AG04449 (cell line): ENCODE measurements around the gene ARPC4.

Experiments used
- CTCF ChIA-PET: fragments of 350-600 bp; formaldehyde crosslinking; extraction: SDS; loops from one replicate; lab custom pipeline; 2021; ENCODE audit warnings: antibody characterized with exemption; lab: Yijun Ruan, JAX
- POLR2A ChIA-PET: fragments of 400-600, 350-600 bp; formaldehyde crosslinking; extraction: SDS; loops from one replicate; lab custom pipeline; 2020; ENCODE audit warnings: antibody characterized with exemption, inconsistent platforms; lab: Yijun Ruan, JAX
- DNase-seq: peaks from one replicate; pipeline ENCODE4 v3.0.0-alpha.2; 2010; ENCODE audit warnings: low read depth, low spot score
- H3K4me3 ChIP-seq: 2 replicates; pipeline ENCODE4 v1.5.1; 2011; ENCODE audit warnings: low read depth, mild to moderate bottlenecking, control low read depth, low read length
- CTCF ChIP-seq: IDR thresholded peaks from one replicate; pipeline ENCODE4 v1.5.1; 2011; ENCODE audit warnings: mild to moderate bottlenecking, moderate library complexity, low read length, control low read depth, inconsistent platforms; ENCODE audit not compliant: insufficient read depth; ENCODE audit errors: missing control alignments

The ARPC4 gene

GRCh38 chr3:9803494-9803893 lies 10.6 kb downstream of the ARPC4 start:
- POLR2A ChIA-PET: interaction anchor here (1.1 to 3.2 kb wide), 2 partner anchors 11 to 143 kb away, joined by 4 to 13 read pairs; partner anchors contain the start of genes ARPC4 and TADA3
- TF ChIP-seq CTCF: no peak
- no peak overlapping the region for H3K4me3 ChIP-seq
- CTCF ChIA-PET: interaction anchor here (0.9 to 1.5 kb wide), 3 partner anchors 11 to 143 kb away, joined by 3 read pairs; partner anchors contain the start of gene ARPC4
- no peak for DNase-seq

- ChIA-PET POLR2A (interaction anchor here (0.8 to 3.2 kb wide), 2 partner anchors 12 to 26 kb away, joined by 3 to 13 read pairs; partner anchors contain the start of genes ARPC4 and TADA3), CTCF (interaction anchor here (0.7 to 2.2 kb wide), 2 partner anchors 9 to 14 kb away, joined by 3 to 9 read pairs; no protein-coding TSS in a partner anchor)
- H3K4me3 ChIP-seq: no peak overlapping the region
- DNase-seq: no peak
- no peak for TF ChIP-seq CTCF
These were observed 12.1 kb downstream of the ARPC4 start for GRCh38 chr3:9804996-9805395.

GRCh38 chr3:9806137-9806536 lies 13.3 kb downstream of the ARPC4 start:
- no peak for TF ChIP-seq CTCF
- no peak for DNase-seq
- ChIA-PET CTCF (interaction anchor here (2.2 kb wide), 1 partner anchor 10 kb away, joined by 9 read pairs; no protein-coding TSS in a partner anchor), POLR2A (interaction anchor here (3.2 kb wide), 1 partner anchor 13 kb away, joined by 13 read pairs; the partner anchor contains the start of genes ARPC4 and TADA3)
- no peak overlapping the region for H3K4me3 ChIP-seq

- no peak for DNase-seq
- POLR2A ChIA-PET: no interaction called here
- no peak overlapping the region for H3K4me3 ChIP-seq
- TF ChIP-seq CTCF: no peak
- CTCF ChIA-PET: interaction anchor here (0.9 to 2.4 kb wide), 2 partner anchors 14 to 126 kb away, joined by 3 to 7 read pairs; partner anchors contain the start of genes ARPC4 and TADA3
These were observed 14.1 kb downstream of the ARPC4 start for GRCh38 chr3:9806688-9807589.

- no peak for TF ChIP-seq CTCF
- no peak overlapping the region for H3K4me3 ChIP-seq
- POLR2A ChIA-PET: interaction anchor here (0.7 kb wide), 1 partner anchor 15 kb away, joined by 4 read pairs; the partner anchor contains the start of genes ARPC4 and TADA3
- CTCF ChIA-PET: interaction anchor here (0.9 to 2.4 kb wide), 3 partner anchors 8 to 125 kb away, joined by 3 to 7 read pairs (median 3); partner anchors contain the start of genes ARPC4 and TADA3
- DNase-seq: no peak
These were observed 15.1 kb downstream of the ARPC4 start for GRCh38 chr3:9807981-9808344.
